Measurements from ENCODE around the gene PATZ1.
"Not testable (repeated sequence)": the region's sequence is repeated elsewhere in the genome, so short reads cannot be mapped to it uniquely, and the experiment has no call there.

PATZ1 gene

GRCh38 chr22:31343235-31344191 is 2.6 kb downstream of the PATZ1 start:
- no peak for DNase-seq (ENCODE audit: low spot score)

- DNase-seq (ENCODE audit: low spot score), result no peak
These were observed 3.6 kb downstream of the PATZ1 start for GRCh38 chr22:31342389-31343140.

- DNase-seq (ENCODE audit: low spot score), result no peak
These were observed 4.6 kb downstream of the PATZ1 start for GRCh38 chr22:31341386-31342088.

DNA sequence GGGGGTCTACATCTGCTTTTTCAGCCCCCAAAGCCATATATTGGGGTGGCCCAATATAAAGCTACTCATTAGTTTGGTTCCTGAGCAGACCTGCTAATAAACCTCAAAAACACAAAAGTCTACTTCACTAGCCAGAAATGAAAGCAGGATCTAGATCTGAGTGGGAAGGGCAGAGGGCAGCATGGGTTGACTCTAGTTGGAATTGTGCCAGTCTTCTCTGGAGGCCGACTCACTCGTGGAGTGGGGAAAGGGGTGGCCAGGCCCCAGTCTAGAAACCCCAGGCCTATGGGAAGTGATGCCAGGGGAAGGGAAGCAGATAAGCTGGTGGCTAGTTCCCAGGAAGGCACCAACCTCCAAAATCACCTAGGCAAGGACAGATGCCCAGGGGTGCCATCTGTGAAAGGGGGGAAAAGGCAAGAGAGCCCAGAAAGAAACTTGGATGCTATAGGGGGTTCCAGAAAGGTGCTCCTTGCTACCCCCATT is 5.3 kb downstream of the PATZ1 start:
- no peak for DNase-seq (ENCODE audit: low spot score)

- DNase-seq (ENCODE audit: low spot score), result no peak
These were observed 5.8 kb downstream of the PATZ1 start for GRCh38 chr22:31340360-31340759.

DNA sequence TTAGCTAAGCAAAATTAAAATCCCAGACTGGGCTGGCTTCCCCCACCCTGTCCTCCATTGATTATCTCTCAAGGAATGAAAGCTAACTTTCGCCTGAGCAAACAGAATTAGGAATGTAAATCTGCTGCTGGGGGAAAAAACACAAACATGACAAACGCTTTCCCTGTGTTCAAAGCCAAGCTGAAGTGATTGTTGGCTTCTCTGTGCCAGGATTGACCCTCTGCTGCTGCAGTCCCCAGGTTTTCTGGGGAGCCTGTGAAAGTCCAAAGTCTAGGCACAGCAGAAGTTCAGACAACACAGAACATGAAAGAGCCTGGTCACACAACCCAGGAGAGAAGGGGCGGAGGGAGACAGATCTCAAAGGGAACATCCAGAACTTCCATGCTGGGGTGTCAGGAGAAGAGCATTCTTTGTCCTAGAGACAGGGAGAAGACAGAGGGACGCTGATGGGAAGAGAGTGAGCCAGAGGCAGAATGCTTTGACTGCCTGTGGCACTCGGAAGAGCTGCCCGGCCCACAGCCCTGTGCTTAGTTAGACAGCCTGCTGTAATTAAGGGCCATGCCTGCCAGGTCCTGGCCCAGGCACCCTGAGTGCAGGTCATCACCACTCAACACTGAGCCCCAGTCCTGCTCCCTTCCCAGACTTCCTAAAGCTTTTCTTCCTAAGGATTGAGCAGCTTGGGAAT is 6.9 kb downstream of the PATZ1 start:
- DNase-seq (ENCODE audit: low spot score), result no peak

DNA sequence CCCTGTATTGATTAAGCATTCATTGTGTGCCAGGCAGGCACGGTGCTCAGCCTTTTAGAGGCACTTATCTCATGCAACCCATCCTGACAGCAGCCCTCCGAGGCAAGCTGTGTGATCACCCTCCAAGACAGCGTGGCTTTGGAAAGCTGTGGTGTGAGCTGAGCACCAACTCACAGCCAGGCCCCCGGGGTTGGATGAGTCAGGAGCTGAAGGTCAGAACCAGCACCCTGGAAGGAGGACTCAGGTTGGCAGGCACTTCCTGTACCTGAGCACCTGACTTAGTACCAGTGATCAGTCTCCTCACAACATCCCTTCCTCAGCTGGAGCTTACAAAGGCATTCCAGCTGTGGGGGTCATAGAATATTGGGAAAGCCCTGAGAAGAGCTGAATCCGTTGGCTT is 9.0 kb downstream of the PATZ1 start:
- DNase-seq (ENCODE audit: low spot score), result no peak

DNA sequence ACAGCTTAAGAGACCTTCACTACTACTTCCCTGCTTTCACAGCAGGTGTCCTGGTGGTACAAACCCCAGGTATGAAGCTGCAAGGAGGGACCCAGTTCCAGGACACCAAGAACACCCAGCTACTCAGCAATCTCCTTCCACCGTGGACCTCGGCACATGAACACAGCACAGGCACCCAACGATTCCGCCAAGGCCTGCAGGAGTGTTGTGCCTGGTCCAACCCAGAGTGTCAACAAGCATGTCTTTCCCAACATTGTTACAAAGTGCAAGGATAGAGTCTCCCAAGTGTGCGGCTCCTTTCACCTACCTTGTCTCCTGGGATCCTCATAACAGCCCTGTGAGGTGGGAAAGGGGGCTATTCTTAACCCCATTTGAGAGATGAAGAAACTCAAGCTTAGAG is 11.8 kb downstream of the PATZ1 start:
- no peak for DNase-seq (ENCODE audit: low spot score)

DNA sequence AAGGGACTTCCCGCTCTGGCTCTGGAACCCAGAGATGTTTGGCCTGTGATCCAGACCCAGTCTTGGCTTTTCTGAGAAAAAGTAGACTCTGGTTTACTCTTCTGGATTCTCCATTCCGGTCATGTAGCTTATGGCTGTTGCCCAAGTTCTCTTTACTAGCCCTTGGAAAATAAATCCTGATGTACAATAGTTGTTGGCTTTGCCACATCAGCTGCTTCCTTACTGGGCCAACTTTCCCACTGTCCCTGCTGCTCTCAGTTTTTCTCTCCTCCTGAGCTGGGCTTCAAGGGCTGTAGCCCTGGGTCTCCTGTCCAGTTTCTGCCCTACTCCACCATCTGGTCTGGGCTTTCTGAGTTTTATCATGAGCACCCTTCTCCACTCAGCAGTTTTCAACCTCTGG is 12.5 kb downstream of the PATZ1 start:
- DNase-seq (ENCODE audit: low spot score), result no peak

- DNase-seq (ENCODE audit: low spot score), result no peak
These were observed 13.3 kb downstream of the PATZ1 start for GRCh38 chr22:31332886-31333285.

DNA sequence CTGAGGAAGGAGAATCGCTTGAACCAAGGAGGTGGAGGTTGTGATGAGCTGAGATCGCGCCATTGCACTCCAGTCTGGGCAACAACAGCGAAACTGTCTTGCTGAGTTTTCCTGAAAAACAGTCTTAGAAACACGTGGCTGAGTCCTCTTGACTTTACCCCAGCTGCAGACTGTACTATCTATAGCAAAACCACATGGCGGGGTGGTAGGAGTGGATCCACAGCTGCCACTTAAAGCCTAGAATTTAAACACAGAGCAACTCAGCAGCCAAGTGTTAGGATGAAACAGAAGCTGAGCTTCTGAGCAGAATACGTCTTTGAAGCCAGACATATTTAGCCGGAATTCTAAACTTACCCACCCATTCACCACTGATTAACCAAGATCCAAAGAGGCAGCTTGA is 14.1 kb downstream of the PATZ1 start:
- no peak for DNase-seq (ENCODE audit: low spot score)

DNA sequence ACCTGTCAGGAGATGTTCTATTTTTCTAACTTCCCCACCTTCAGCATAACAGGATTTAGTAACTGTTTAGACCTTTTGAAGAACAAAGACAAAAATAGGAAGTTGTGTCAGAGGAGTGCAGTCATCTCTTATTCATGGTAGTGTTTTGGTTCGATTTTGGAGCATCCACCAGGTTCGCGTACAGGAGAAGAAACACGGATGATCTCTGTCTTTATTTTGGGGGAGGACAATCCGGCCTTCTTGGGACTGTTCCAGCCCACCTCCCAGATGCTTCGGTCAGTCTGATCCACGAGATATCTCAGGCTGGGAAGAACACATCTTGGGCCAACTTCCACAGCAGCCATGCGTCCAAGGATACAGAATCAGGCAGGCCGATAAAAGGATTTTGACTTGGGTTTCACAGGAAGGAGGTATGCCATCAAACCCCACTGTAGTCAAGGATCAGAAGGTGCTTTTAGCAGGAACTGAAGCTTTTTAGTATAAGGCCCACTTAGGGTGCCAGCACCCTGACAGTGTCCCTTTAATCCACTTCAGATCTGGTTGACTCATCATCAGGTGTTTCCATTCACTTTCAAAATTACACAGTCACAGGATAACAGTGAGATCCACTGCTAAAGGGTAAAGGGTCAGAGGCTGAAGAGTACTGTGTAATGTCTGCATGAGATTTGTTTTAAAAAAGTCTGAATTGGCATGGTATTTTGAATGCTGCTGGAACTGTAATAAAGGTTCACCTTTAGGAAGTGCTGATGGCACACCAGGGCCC is 16.5 kb downstream of the PATZ1 start:
- no peak for DNase-seq (ENCODE audit: low spot score)

DNA sequence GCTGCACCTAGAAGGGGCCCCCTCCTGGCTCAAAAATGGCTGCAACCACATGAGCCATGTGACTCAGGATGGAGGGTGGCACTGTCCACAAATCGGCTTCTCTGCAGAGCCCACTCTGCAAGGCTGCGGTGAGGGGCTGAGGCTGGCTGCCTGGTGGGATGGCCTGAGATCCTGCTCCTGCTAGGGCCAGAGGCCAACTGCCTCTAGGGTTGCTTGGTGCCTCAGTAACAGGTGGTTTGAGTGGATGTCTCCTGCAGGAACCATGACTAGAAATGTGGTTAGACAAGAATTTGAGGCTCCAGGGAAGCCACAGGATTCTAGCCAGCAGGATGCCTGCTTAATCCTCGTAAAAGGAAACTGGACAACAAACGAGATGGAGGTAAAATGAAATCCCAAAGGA is 17.1 kb downstream of the PATZ1 start:
- DNase-seq (ENCODE audit: low spot score), result no peak

DNA sequence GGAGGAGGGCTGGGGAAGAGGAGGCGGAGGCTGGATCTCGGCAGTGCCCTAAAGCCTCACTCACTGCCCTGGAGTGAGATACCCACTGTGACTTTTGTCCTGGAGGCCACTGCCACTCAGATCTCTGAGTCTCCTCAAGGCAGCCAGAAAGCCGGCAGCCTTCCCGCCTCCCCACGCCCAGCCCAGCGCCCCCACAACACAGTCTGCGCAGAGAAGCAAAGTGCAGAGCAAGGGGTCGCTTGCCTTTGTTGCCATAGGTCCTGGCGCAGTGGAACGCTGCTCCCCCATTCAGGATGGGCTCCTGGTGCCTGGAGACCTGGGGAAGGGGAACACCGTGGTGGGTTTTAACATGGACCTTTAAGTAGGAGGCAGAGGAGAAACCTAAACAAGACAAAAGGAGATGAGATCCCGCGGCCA is 17.6 kb downstream of the PATZ1 start:
- DNase-seq (ENCODE audit: low spot score), result no peak

DNA sequence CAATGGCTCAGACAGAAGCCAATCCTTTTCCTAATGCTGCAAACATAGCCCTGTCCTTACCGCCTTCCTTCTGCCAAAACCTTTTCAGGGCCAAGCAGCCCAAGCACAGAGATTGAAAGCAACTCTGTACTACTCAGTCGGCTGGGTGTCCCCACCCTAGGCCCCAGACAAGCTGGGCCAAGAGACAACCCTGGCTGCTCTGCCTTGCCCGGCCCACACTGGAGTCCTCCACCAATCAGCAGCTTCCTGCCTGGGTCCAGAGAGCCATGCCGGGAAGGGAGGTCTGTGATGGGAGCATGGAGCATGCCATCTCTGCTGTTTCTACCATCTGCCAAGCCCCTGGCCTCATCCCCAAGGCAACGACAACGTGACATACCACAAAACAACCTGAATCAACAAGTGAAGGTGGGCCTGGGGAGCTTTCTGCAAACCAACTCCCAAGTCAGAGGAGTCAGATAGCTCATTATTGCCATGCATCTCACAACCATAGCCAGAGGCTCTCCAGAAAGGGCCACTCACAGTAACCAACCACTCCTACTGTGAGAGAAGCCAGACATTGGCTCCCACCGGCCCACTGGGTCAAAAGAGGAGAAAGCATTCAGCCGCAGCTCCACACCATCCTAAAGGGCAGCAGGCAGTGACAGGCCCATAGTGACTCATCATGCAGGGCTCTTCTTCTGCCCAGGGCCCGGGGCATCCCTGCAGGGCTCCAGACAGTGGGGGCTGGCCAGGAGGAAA is 18.2 kb downstream of the PATZ1 start:
- no peak for DNase-seq (ENCODE audit: low spot score)

GRCh38 chr22:31326877-31327276 is 19.3 kb downstream of the PATZ1 start:
- DNase-seq (ENCODE audit: low spot score), result no peak

- no peak for DNase-seq (ENCODE audit: low spot score)
These were observed 22.3 kb downstream of the PATZ1 start for GRCh38 chr22:31323578-31324550.

GRCh38 chr22:31321421-31321820 is 24.7 kb downstream of the PATZ1 start:
- no peak for DNase-seq (ENCODE audit: low spot score)

- DNase-seq (ENCODE audit: low spot score), result not testable (repeated sequence)
These were observed 31.9 kb downstream of the PATZ1 start for GRCh38 chr22:31314220-31314619.
